ENCODE measurements around the gene PRELID1.
"Not testable (repeated sequence)": the region's sequence is repeated elsewhere in the genome, so short reads cannot be mapped to it uniquely, and the experiment has no call there.

PRELID1 gene

GRCh38 chr5:177332896-177333260, 29.3 kb downstream of the PRELID1 start:
- in situ Hi-C loops (cut with HindIII; ENCODE audit: low sequenced_read_pairs), result no loop called here

DNA sequence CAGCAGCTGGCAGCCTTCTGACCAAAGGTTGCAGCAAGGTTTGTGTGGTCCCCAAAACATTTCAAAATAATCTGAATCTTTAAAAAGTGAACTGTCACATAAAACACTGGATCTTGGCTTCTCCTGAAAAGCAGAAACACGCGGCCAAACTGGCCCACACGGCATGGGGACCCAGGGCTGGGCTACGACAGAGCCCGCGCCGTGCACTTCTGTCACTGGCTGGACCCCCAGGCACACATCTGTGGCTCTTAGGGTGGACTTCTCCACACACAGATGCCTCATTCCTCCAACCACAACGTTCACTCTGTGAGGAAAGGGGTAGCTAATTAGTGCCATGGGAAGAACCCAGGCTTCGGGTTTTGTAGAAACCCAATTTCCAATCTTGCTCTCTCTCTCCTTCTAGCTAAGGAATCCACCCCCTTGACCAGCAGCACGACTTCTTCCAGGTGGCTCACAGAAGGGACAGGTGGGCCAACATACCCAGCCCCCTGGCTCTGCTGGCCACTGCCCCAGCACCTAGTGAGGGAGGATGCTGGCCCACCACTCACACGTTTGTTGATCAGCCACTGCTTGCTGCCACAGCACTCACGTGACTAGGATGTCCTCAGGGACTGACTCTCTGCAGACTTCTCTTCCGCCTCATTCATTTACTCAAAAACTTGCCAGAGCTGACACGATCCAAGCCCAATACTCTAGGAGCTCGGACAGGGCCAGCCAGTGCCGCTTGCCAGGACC, 30.0 kb downstream of the PRELID1 start:
- in situ Hi-C loops (cut with HindIII; ENCODE audit: low sequenced_read_pairs), result no loop called here

- in situ Hi-C loops (cut with HindIII; ENCODE audit: low sequenced_read_pairs), result no loop called here
These were observed 30.6 kb downstream of the PRELID1 start for GRCh38 chr5:177334155-177334551.

- in situ Hi-C loops (cut with HindIII; ENCODE audit: low sequenced_read_pairs), result no loop called here
These were observed 31.4 kb downstream of the PRELID1 start for GRCh38 chr5:177334781-177335700.

DNA sequence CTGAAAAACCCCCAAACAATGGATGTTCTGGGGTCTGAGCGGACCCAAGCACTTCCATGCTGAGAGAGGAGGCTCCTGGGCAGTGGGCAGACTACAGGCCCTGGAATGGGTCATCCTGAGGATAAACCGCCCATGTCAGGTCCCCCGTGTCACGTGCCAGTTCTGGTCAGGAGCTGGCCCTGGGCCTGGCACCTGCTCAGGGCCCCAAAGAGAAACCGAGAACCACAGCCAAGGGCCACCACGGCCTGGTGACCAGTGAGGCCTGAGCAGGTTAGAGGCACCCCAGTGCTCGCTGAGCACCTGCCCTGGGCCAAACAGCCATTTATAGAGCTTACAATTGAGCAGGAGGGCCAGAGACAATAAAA, 32.1 kb downstream of the PRELID1 start:
- in situ Hi-C loops (cut with HindIII; ENCODE audit: low sequenced_read_pairs), result no loop called here

GRCh38 chr5:177336112-177336511, 32.5 kb downstream of the PRELID1 start:
- in situ Hi-C loops (cut with HindIII; ENCODE audit: low sequenced_read_pairs), result no loop called here

GRCh38 chr5:177336603-177337494, 33.2 kb downstream of the PRELID1 start:
- in situ Hi-C loops (cut with HindIII; ENCODE audit: low sequenced_read_pairs), result no loop called here

DNA sequence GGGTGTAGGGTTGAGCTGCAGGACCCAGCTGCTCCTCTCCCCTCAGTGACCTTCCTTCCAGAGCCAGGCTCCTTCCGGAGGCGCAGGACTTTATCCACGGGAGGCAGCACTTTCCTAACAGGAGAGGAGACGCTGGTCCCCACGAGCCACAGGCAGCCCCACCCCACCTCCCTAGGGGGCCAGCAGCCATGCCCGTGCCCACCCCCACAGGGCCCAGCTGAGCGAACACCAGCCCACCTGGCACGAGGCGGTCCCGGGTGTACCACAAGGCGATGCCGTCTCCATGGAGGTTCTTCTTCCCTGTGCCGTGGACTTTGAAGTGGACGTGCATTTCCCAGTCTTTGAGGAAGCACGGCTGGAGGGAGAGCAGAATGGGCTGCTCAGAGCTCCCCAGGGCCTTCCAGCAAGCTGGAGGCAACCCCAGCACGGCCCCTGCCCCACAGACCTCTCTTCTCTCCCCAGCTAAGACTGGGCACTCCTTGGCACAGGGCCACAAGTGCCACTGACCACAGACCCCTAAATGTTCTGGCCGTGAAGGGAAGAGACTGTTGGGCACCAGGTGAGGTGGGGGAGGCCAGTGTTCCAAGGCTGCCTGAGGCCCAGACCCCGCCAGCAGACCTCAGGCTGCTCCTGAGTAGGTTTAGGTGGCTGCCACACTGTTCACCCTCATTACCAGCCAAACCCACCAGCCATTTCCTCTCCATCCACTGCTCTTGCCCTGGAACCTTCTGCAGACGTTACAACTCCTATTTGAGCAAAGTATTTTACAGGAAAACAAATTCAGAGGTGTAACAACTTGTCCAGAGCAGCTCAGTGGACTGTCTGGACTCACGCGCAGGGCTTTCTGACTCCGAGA, 34.9 kb downstream of the PRELID1 start:
- in situ Hi-C loops (cut with HindIII; ENCODE audit: low sequenced_read_pairs), result no loop called here

GRCh38 chr5:177339107-177339638, 35.6 kb downstream of the PRELID1 start:
- in situ Hi-C loops (cut with HindIII; ENCODE audit: low sequenced_read_pairs), result no loop called here

GRCh38 chr5:177343000-177343399, 39.4 kb downstream of the PRELID1 start:
- in situ Hi-C loops (cut with HindIII; ENCODE audit: low sequenced_read_pairs), result not testable (repeated sequence)

GRCh38 chr5:177343777-177344176, 40.2 kb downstream of the PRELID1 start:
- in situ Hi-C loops (cut with HindIII; ENCODE audit: low sequenced_read_pairs), result no loop called here

- in situ Hi-C loops (cut with HindIII; ENCODE audit: low sequenced_read_pairs), result loop anchor here (5.0 kb wide), 2 partner anchors 73 to 97 kb away; no protein-coding TSS in a partner anchor
These were observed 41.3 kb downstream of the PRELID1 start for GRCh38 chr5:177344891-177345290.

DNA sequence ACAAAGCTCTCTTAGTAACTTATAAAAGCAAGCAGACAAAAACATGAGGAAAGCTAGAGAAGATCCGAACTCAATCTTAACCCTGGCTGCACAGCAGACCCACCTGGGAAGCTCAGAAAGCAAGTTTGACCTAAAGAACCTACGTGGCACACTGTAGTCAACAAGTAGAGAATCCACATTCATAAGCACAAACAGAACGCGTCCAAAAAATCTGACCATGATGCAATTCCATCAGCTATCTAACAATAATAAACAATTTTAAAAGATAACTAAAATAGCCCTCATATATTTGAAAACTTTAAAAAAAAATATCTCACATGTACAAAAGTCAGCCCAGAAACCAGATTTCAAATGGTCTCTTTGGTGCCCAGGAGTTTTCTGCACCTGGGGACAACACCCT, 43.2 kb downstream of the PRELID1 start:
- in situ Hi-C loops (cut with HindIII; ENCODE audit: low sequenced_read_pairs), result loop anchor here (5.0 kb wide), 2 partner anchors 75 to 95 kb away; no protein-coding TSS in a partner anchor

- in situ Hi-C loops (cut with HindIII; ENCODE audit: low sequenced_read_pairs), result loop anchor here (5.0 kb wide), 2 partner anchors 75 to 95 kb away; no protein-coding TSS in a partner anchor
These were observed 44.1 kb downstream of the PRELID1 start for GRCh38 chr5:177347699-177348098.

DNA sequence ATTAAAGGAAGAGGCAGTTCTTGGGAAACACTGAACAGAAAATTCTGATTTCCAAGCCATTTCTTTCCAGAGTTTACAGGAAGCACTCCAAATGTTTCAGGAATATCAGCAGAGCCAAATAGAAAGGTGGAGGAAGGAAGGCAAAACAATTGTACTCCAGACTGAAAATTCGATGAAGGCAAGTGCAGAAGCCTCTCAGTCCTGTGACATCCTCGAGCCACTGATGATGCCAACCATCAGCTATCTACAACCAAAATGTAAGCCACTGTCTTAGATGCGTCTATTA, 45.7 kb downstream of the PRELID1 start:
- in situ Hi-C loops (cut with HindIII; ENCODE audit: low sequenced_read_pairs), result loop anchor here (5.0 kb wide), 2 partner anchors 77 to 93 kb away; no protein-coding TSS in a partner anchor

- in situ Hi-C loops (cut with HindIII; ENCODE audit: low sequenced_read_pairs), result loop anchor here (5.0 kb wide), 2 partner anchors 77 to 93 kb away; no protein-coding TSS in a partner anchor
These were observed 46.2 kb downstream of the PRELID1 start for GRCh38 chr5:177349762-177350161.

GRCh38 chr5:177350776-177351391, 47.3 kb downstream of the PRELID1 start:
- in situ Hi-C loops (cut with HindIII; ENCODE audit: low sequenced_read_pairs), result no loop called here

DNA sequence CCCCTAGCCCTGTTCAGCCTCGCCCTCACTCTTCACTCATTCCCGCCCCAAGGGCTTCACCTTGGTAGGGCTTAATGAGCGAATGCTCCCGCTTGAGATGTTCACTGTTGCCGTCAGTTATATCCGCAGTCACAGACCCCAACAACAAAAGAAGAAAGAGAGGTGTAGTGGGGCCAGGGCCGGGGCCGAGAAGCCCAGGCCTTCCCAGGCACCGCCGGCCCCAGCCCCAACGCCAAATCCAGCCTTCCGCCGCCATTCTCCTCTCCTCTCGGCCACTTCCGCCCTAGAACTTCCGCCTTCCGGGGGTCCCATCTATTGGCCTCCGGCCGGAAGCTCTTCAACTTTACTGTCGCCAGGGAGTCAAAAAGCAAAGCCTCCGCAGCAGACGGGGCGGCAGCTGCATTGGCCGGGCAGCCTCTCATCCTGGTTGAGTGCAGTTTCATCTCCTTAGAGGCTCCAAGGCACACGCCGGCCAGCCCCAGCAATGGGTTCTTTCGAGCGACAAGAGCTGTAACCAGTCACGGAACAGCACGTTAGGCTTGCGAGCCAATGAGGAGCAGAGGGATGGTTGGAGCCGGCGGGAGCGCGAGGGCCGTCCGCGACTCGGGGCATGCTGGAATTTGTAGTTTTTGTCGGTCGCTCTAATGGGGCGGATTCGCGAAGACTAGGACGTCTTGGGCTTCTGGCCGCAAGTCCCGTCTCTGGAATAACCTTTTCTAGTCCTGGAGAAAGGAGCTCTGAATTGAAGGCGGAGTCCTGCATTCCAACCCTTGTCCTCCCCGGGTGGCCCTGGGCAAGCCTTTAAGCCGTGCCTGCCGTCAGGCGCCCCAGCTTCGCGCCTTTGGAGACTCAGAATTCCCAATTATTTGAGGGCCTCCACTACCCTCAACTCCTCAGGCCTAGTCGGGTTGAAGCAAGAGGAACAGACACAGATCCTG, 48.1 kb downstream of the PRELID1 start, which contains the start of gene LMAN2:
LMAN2 (minus strand) TSS at position 277 of the 938 bp plus-strand sequence; CDS start at position 256, 21 bp downstream.
- in situ Hi-C loops (cut with HindIII; ENCODE audit: low sequenced_read_pairs), result no loop called here

All from endothelial cell of hepatic sinusoid (primary cell).